ENCODE results near the gene ZFAND4. TPM values are rescaled to one million over a fixed set of nuclear protein-coding genes. Genes with fewer than 3 reads are reported as not detected.

The ZFAND4 gene
- total and polyA plus RNA-seq, 2 donors (not counting 1 experiment from before 2014, with no cell fraction given), result 2.5 to 9.6 TPM

GRCh38 chr10:45647118-45647517 is 25.5 kb downstream of the ZFAND4 start:
- no peaks in the 10 kb centered on the region for H3K27me3 ChIP-seq (ENCODE audit: control insufficient read depth, insufficient read depth, low read length)
- no peaks in the 10 kb centered on the region for H4K20me1 ChIP-seq (ENCODE audit: control insufficient read depth, extremely low read depth, insufficient read depth, low read length)
- no peak for TF ChIP-seq EZH2 (IDR thresholded peaks at IDR 0.05; ENCODE audit: low read length, missing control alignments)
- TF ChIP-seq CTCF (conservative IDR thresholded peaks at IDR 0.05 in 1 of 2, IDR thresholded peaks at IDR 0.05 in 1 of 2; ENCODE audit: low read depth in 1 of 2, low read length in 2 of 2), result no peak

GRCh38 chr10:45646384-45647050 is 26.1 kb downstream of the ZFAND4 start:
- Histone ChIP-seq H3K9ac (ENCODE audit: insufficient read depth, low read length) (no peak overlapping the region), H3K4me3 (replicated peaks in 1 of 4; ENCODE audit: control extremely low read depth in 1 of 4, insufficient read depth in 1 of 4, low read depth in 3 of 4, low read length in 4 of 4) (no peak overlapping the region), H3K9me3 (ENCODE audit: control insufficient read depth, insufficient read depth, low read depth, low read length) (no peaks in the 10 kb centered on the region), H4K20me1 (ENCODE audit: control insufficient read depth, extremely low read depth, insufficient read depth, low read length) (no peaks in the 10 kb centered on the region), H3K4me2 (ENCODE audit: extremely low read depth, insufficient read depth, low read length) (no peak overlapping the region), H3K27ac (ENCODE audit: insufficient read depth, low read length) (no peak overlapping the region), H3K36me3 (ENCODE audit: control insufficient read depth, insufficient read depth, low read length) (no peaks in the 10 kb centered on the region), H2AFZ (ENCODE audit: low read length) (no peak overlapping the region), H3K79me2 (ENCODE audit: control insufficient read depth, insufficient read depth, low read length) (no peaks in the 10 kb centered on the region), H3K27me3 (ENCODE audit: control insufficient read depth, insufficient read depth, low read length) (no peaks in the 10 kb centered on the region), H3K4me1 (ENCODE audit: control insufficient read depth, extremely low read depth, insufficient read depth, low read length) (no peaks in the 10 kb centered on the region)
- TF ChIP-seq EZH2 (IDR thresholded peaks at IDR 0.05; ENCODE audit: low read length, missing control alignments) (no peak), CTCF (conservative IDR thresholded peaks at IDR 0.05 in 1 of 2, IDR thresholded peaks at IDR 0.05 in 1 of 2; ENCODE audit: low read depth in 1 of 2, low read length in 2 of 2) (no peak)
- no peak for DNase-seq (ENCODE audit: low read depth in 2 of 2)

More at GRCh38 chr10:45647118-45647517, 25.5 kb downstream of the ZFAND4 start:
- no peak overlapping the region for H2AFZ ChIP-seq (ENCODE audit: low read length)
- no peak overlapping the region for H3K4me2 ChIP-seq (ENCODE audit: extremely low read depth, insufficient read depth, low read length)
- no peak for DNase-seq (ENCODE audit: low read depth in 2 of 2)
- no peaks in the 10 kb centered on the region for H3K79me2 ChIP-seq (ENCODE audit: control insufficient read depth, insufficient read depth, low read length)
- H3K4me3 ChIP-seq (replicated peaks in 1 of 4; ENCODE audit: control extremely low read depth in 1 of 4, insufficient read depth in 1 of 4, low read depth in 3 of 4, low read length in 4 of 4), result no peak overlapping the region
- no peak overlapping the region for H3K27ac ChIP-seq (ENCODE audit: insufficient read depth, low read length)
- H3K4me1 ChIP-seq (ENCODE audit: control insufficient read depth, extremely low read depth, insufficient read depth, low read length), result no peaks in the 10 kb centered on the region
- H3K36me3 ChIP-seq (ENCODE audit: control insufficient read depth, insufficient read depth, low read length), result no peaks in the 10 kb centered on the region
- H3K9ac ChIP-seq (ENCODE audit: insufficient read depth, low read length), result no peak overlapping the region
- H3K9me3 ChIP-seq (ENCODE audit: control insufficient read depth, insufficient read depth, low read depth, low read length), result no peaks in the 10 kb centered on the region

GRCh38 chr10:45644527-45644926 is 28.0 kb downstream of the ZFAND4 start:
- no peaks in the 10 kb centered on the region for H3K9me3 ChIP-seq (ENCODE audit: control insufficient read depth, insufficient read depth, low read depth, low read length)
- H3K4me3 ChIP-seq (replicated peaks in 1 of 4; ENCODE audit: control extremely low read depth in 1 of 4, insufficient read depth in 1 of 4, low read depth in 3 of 4, low read length in 4 of 4), result no peak overlapping the region
- no peak overlapping the region for H2AFZ ChIP-seq (ENCODE audit: low read length)
- TF ChIP-seq EZH2 (IDR thresholded peaks at IDR 0.05; ENCODE audit: low read length, missing control alignments) (no peak), CTCF (conservative IDR thresholded peaks at IDR 0.05 in 1 of 2, IDR thresholded peaks at IDR 0.05 in 1 of 2; ENCODE audit: low read depth in 1 of 2, low read length in 2 of 2) (no peak)
- no peak overlapping the region for H3K4me2 ChIP-seq (ENCODE audit: extremely low read depth, insufficient read depth, low read length)
- no peaks in the 10 kb centered on the region for H3K79me2 ChIP-seq (ENCODE audit: control insufficient read depth, insufficient read depth, low read length)
- DNase-seq (ENCODE audit: low read depth in 2 of 2), result no peak
- H3K9ac ChIP-seq (ENCODE audit: insufficient read depth, low read length), result no peak overlapping the region
- H3K4me1 ChIP-seq (ENCODE audit: control insufficient read depth, extremely low read depth, insufficient read depth, low read length), result no peaks in the 10 kb centered on the region
- no peaks in the 10 kb centered on the region for H3K27me3 ChIP-seq (ENCODE audit: control insufficient read depth, insufficient read depth, low read length)
- no peaks in the 10 kb centered on the region for H3K36me3 ChIP-seq (ENCODE audit: control insufficient read depth, insufficient read depth, low read length)
- H3K27ac ChIP-seq (ENCODE audit: insufficient read depth, low read length), result no peak overlapping the region
- H4K20me1 ChIP-seq (ENCODE audit: control insufficient read depth, extremely low read depth, insufficient read depth, low read length), result no peaks in the 10 kb centered on the region

Data from fibroblast of lung (primary cell).